MM.1S (cell line): ENCODE data around the gene LOXHD1.

ENCODE experiments used
- EZH2 ChIP-seq: fragments of 300-600 bp; sonication (generic); optimal IDR thresholded peaks from 2 replicates; pipeline ENCODE3; 2017; ENCODE audit warnings: low read depth, mild to moderate bottlenecking, antibody characterized with exemption, low read length, mixed read lengths
- EZH2phosphoT487 ChIP-seq: fragments of 300-600 bp; sonication (generic); IDR thresholded peaks from 2 replicates; pipeline ENCODE4 v1.6.1; 2018; ENCODE audit warnings: antibody characterized with exemption, low read length
- TF ChIP-seq, protein P1 (sequence below): fragments of 300-600 bp; sonication (generic); IDR thresholded peaks from 2 replicates; pipeline ENCODE4 v1.5.1; 2016; ENCODE audit warnings: antibody characterized with exemption, low read length, mixed read lengths

DNA sequence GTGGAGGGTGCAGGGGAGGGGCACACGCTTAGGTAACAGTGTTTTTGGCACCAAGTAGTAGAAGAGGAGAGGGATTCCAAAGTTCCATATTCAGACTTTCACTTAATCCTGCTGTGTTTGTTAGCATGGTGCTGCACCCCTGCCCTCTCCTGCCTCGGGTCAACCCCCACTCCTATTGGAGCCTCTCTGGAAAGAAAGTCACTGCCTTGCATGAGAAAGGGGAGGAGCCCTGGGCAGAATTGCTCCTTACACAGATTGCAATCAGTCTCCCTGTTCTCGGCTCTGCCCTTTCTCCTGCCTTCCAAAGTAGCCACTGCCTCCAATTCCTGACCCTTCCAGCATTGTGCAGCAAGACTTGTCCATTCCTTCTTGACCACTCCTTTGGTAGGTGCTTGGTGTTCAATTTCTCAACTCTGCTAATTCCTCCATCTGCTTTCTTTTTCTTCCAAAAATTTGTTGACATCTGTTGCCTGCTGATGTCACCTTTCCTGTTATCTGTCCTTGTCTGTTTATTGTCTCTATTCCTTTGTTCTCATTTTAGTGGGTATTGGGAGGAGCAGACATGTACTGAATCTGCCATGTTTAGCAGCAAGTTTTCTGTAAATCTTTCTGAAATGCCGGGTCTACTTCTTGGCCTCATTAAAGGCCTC, 225.4 kb downstream of the LOXHD1 start:
- TF ChIP-seq EZH2 (no peak), EZH2phosphoT487 (no peak)
- TF ChIP-seq, protein P1, sequence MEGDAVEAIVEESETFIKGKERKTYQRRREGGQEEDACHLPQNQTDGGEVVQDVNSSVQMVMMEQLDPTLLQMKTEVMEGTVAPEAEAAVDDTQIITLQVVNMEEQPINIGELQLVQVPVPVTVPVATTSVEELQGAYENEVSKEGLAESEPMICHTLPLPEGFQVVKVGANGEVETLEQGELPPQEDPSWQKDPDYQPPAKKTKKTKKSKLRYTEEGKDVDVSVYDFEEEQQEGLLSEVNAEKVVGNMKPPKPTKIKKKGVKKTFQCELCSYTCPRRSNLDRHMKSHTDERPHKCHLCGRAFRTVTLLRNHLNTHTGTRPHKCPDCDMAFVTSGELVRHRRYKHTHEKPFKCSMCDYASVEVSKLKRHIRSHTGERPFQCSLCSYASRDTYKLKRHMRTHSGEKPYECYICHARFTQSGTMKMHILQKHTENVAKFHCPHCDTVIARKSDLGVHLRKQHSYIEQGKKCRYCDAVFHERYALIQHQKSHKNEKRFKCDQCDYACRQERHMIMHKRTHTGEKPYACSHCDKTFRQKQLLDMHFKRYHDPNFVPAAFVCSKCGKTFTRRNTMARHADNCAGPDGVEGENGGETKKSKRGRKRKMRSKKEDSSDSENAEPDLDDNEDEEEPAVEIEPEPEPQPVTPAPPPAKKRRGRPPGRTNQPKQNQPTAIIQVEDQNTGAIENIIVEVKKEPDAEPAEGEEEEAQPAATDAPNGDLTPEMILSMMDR = no peak
